ENCODE measurements around the gene GPR162.

The GPR162 gene

DNA sequence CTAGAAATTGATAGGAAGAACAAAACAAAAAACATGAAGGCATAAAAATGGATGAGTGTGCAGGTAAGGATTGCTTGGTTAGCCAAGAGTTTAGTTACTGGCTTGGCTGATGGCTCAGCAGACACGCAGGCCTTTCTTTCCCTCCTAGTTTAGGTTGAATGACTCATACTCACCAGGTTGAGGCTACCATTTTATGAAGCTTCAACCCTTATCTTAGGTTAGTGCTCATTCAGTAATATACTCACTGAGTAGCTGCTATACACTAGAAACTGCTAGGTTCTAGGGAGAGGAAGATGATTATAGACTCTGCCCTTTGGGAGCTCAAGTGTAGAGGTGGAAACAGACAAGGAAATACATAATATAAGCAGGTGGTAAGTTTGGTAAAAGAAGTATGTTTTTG, 12.6 kb downstream of the GPR162 start:
- no peak overlapping the region for H3K27ac ChIP-seq (ENCODE audit: low read depth, low read length)
- H4K20me1 ChIP-seq (ENCODE audit: control insufficient read depth, insufficient read depth, low read depth, low read length) = no peaks in the 10 kb centered on the region
- TF ChIP-seq EZH2phosphoT487 (IDR thresholded peaks at IDR 0.05; ENCODE audit: borderline replicate concordance, low read length) = no peak
- TF ChIP-seq, protein P1, sequence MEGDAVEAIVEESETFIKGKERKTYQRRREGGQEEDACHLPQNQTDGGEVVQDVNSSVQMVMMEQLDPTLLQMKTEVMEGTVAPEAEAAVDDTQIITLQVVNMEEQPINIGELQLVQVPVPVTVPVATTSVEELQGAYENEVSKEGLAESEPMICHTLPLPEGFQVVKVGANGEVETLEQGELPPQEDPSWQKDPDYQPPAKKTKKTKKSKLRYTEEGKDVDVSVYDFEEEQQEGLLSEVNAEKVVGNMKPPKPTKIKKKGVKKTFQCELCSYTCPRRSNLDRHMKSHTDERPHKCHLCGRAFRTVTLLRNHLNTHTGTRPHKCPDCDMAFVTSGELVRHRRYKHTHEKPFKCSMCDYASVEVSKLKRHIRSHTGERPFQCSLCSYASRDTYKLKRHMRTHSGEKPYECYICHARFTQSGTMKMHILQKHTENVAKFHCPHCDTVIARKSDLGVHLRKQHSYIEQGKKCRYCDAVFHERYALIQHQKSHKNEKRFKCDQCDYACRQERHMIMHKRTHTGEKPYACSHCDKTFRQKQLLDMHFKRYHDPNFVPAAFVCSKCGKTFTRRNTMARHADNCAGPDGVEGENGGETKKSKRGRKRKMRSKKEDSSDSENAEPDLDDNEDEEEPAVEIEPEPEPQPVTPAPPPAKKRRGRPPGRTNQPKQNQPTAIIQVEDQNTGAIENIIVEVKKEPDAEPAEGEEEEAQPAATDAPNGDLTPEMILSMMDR (IDR thresholded peaks at IDR 0.05; ENCODE audit: low read depth, low read length, poor library complexity, severe bottlenecking) = no peak
- no peaks in the 10 kb centered on the region for H3F3A ChIP-seq (ENCODE audit: control insufficient read depth, insufficient read depth)
- no peaks in the 10 kb centered on the region for H3K9me3 ChIP-seq (ENCODE audit: control insufficient read depth, insufficient read depth, low read length)
- peaks cover 23% of the 10 kb centered on the region for H3K4me1 ChIP-seq (ENCODE audit: control insufficient read depth, low read length)
- no peaks in the 10 kb centered on the region for H3K79me2 ChIP-seq (ENCODE audit: control insufficient read depth, low read length)
- H3K9me2 ChIP-seq (replicated peaks; ENCODE audit: control insufficient read depth, low read length) = no peaks in the 10 kb centered on the region
- H3K36me3 ChIP-seq (ENCODE audit: control insufficient read depth, low read length) = no peaks in the 10 kb centered on the region
- H3K27me3 ChIP-seq (ENCODE audit: control insufficient read depth, low read length) = peaks cover 39% of the 10 kb centered on the region
- no peak overlapping the region for H3K4me2 ChIP-seq (ENCODE audit: low read length)
- H3K4me3 ChIP-seq (ENCODE audit: low read length) = no peak overlapping the region

DNA sequence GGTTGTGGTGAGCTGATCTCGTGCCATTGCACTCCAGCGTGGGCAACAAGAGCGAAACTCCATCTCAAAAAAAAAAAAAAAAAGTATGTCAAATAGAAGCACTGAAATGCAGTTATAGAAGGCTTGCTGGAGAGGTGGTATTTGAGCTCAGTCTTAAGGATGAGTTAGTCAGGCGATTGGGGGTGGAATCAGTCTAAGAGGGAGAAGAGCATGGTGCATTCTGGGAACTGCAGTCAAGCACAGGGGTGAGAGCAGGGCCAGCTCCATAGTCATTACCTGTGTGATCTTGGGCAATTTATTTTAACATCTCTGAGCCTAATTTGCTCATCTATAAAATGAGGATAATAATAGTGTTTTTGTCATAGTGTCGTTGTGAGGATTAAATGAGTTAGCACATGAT, 13.3 kb downstream of the GPR162 start:
- no peaks in the 10 kb centered on the region for H3F3A ChIP-seq (ENCODE audit: control insufficient read depth, insufficient read depth)
- no peaks in the 10 kb centered on the region for H3K9me2 ChIP-seq (replicated peaks; ENCODE audit: control insufficient read depth, low read length)
- H3K79me2 ChIP-seq (ENCODE audit: control insufficient read depth, low read length) = no peaks in the 10 kb centered on the region
- peaks cover 33% of the 10 kb centered on the region for H3K27me3 ChIP-seq (ENCODE audit: control insufficient read depth, low read length)
- H3K36me3 ChIP-seq (ENCODE audit: control insufficient read depth, low read length) = no peaks in the 10 kb centered on the region
- peaks cover 27% of the 10 kb centered on the region for H3K4me1 ChIP-seq (ENCODE audit: control insufficient read depth, low read length)
- H3K4me2 ChIP-seq (ENCODE audit: low read length) = no peak overlapping the region
- TF ChIP-seq, protein P1 (IDR thresholded peaks at IDR 0.05; ENCODE audit: low read depth, low read length, poor library complexity, severe bottlenecking) = no peak
- no peak for TF ChIP-seq EZH2phosphoT487 (IDR thresholded peaks at IDR 0.05; ENCODE audit: borderline replicate concordance, low read length)
- no peaks in the 10 kb centered on the region for H3K9me3 ChIP-seq (ENCODE audit: control insufficient read depth, insufficient read depth, low read length)
- H3K27ac ChIP-seq (ENCODE audit: low read depth, low read length) = no peak overlapping the region
- no peaks in the 10 kb centered on the region for H4K20me1 ChIP-seq (ENCODE audit: control insufficient read depth, insufficient read depth, low read depth, low read length)
- no peak overlapping the region for H3K4me3 ChIP-seq (ENCODE audit: low read length)

DNA sequence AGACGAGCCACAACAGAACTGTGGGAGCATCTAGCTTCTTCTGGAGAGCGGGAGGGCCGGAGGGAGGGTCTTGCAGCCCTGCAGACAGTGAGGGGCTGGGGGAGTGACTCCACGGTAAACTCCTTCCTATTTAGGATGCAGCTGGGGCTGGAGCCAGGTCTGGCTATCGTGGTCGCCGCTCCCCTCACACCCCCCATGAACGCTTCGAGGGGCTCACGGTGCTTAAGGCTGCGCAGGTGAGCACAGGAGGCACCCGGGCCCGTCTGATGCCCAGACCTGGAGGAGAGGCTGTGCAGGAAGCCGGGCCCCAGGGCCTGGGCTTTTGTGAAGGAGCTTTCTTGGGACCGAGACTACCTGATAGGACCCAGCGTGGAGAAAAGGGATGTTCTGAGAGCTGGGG, 15.2 kb downstream of the GPR162 start:
- no peak for TF ChIP-seq EZH2phosphoT487 (IDR thresholded peaks at IDR 0.05; ENCODE audit: borderline replicate concordance, low read length)
- TF ChIP-seq, protein P1 (IDR thresholded peaks at IDR 0.05; ENCODE audit: low read depth, low read length, poor library complexity, severe bottlenecking) = no peak
- Histone ChIP-seq H3K79me2 (ENCODE audit: control insufficient read depth, low read length) (no peaks in the 10 kb centered on the region), H3K4me3 (ENCODE audit: low read length) (no peak overlapping the region), H3K9me3 (ENCODE audit: control insufficient read depth, insufficient read depth, low read length) (no peaks in the 10 kb centered on the region), H3K27ac (ENCODE audit: low read depth, low read length) (no peak overlapping the region), H3F3A (ENCODE audit: control insufficient read depth, insufficient read depth) (peaks cover under 1% of the 10 kb centered on the region; the same call in 1 of the 2 replicates), H4K20me1 (ENCODE audit: control insufficient read depth, insufficient read depth, low read depth, low read length) (no peaks in the 10 kb centered on the region), H3K4me2 (ENCODE audit: low read length) (no peak overlapping the region), H3K27me3 (ENCODE audit: control insufficient read depth, low read length) (peaks cover 13% of the 10 kb centered on the region), H3K36me3 (ENCODE audit: control insufficient read depth, low read length) (no peaks in the 10 kb centered on the region), H3K9me2 (replicated peaks; ENCODE audit: control insufficient read depth, low read length) (no peaks in the 10 kb centered on the region), H3K4me1 (ENCODE audit: control insufficient read depth, low read length) (peaks cover 45% of the 10 kb centered on the region)
